B cell (primary cell): ENCODE measurements around the gene MFSD6.

ENCODE experiments used
- CTCF ChIP-seq: fragments of 200-600 bp; IDR thresholded peaks from one replicate; pipeline ENCODE4 v1.8.0; 2022; ENCODE audit warnings: antibody characterized with exemption, mild to moderate bottlenecking
- EZH2 ChIP-seq: IDR thresholded peaks from 2 replicates; pipeline ENCODE4 v1.6.1; 2012; ENCODE audit warnings: borderline replicate concordance, low read depth, mild to moderate bottlenecking, moderate library complexity, low read length; ENCODE audit not compliant: insufficient read depth, poor library complexity, severe bottlenecking

- no peak for TF ChIP-seq CTCF
- no peak for TF ChIP-seq EZH2
Measured at GRCh38 chr2:190458352-190459107, 50.4 kb downstream of the MFSD6 start.
